ENCODE results near the gene NOP16.

Gene NOP16

GRCh38 chr5:176386491-176386890 is 1.9 kb downstream of the NOP16 start:
- no peak for DNase-seq (ENCODE audit: low spot score)

- no peak for DNase-seq (ENCODE audit: low spot score)
Observed at GRCh38 chr5:176384991-176385390, 3.4 kb downstream of the NOP16 start.

- no peak for DNase-seq (ENCODE audit: low spot score)
Observed at GRCh38 chr5:176384366-176384930, 4.0 kb downstream of the NOP16 start.

- no peak for DNase-seq (ENCODE audit: low spot score)
Observed at GRCh38 chr5:176383961-176384360, 4.4 kb downstream of the NOP16 start.

- no peak for DNase-seq (ENCODE audit: low spot score)
Observed at GRCh38 chr5:176383248-176383905, 5.0 kb downstream of the NOP16 start.

- no peak for DNase-seq (ENCODE audit: low spot score)
Observed at GRCh38 chr5:176382721-176383120, 5.7 kb downstream of the NOP16 start.

- DNase-seq (ENCODE audit: low spot score): no peak
Observed at GRCh38 chr5:176381979-176382378, 6.4 kb downstream of the NOP16 start.

GRCh38 chr5:176381423-176381822 is 7.0 kb downstream of the NOP16 start:
- no peak for DNase-seq (ENCODE audit: low spot score)

- DNase-seq (ENCODE audit: low spot score): no peak
Observed at GRCh38 chr5:176379881-176380280, 8.5 kb downstream of the NOP16 start.

- no peak for DNase-seq (ENCODE audit: low spot score)
Observed at GRCh38 chr5:176373100-176373818, 15.1 kb downstream of the NOP16 start.

GRCh38 chr5:176371621-176372539 is 16.5 kb downstream of the NOP16 start:
- DNase-seq (ENCODE audit: low spot score): no peak

- no peak for DNase-seq (ENCODE audit: low spot score)
Observed at GRCh38 chr5:176369934-176370711, 18.3 kb downstream of the NOP16 start.

- DNase-seq (ENCODE audit: low spot score): no peak
Observed at GRCh38 chr5:176368726-176369125, 19.7 kb downstream of the NOP16 start.

- no peak for DNase-seq (ENCODE audit: low spot score)
Observed at GRCh38 chr5:176366232-176366894, 22.0 kb downstream of the NOP16 start.

- no peak for DNase-seq (ENCODE audit: low spot score)
Observed at GRCh38 chr5:176365351-176366231, 22.8 kb downstream of the NOP16 start, which contains the start of gene ARL10. TSS of gene ARL10 (plus strand) at chr5:176365487. CDS start at chr5:176365564, 77 bp downstream.

- DNase-seq (ENCODE audit: low spot score): no peak
Observed at GRCh38 chr5:176364765-176365350, 23.5 kb downstream of the NOP16 start.

GRCh38 chr5:176362233-176362490 is 26.2 kb downstream of the NOP16 start:
- no peak for DNase-seq (ENCODE audit: low spot score)

- peak; percentile 94 for DNase-seq (ENCODE audit: low spot score)
Observed at GRCh38 chr5:176361437-176362232, 26.8 kb downstream of the NOP16 start, which contains the start of gene KIAA1191. TSS of gene KIAA1191 (minus strand) at chr5:176361764. CDS start at chr5:176359508, 2,256 bp downstream.

Measured in LoVo (cell line).